Osteocyte (in vitro differentiated cells): ENCODE data around the gene DCDC2C. TPM values are rescaled to one million over a fixed set of nuclear protein-coding genes. Genes with fewer than 3 reads are reported as not detected.
A peak's percentile ranks its signal among the peaks of the same experiment; 100 is the strongest.

Experiments
- DNase-seq: peaks from one replicate; pipeline ENCODE4 v3.0.0; 2021; ENCODE audit warnings: mixed read lengths; ENCODE audit not compliant: unreplicated experiment; ENCODE audit errors: extremely low spot score
- H3K27ac Mint-ChIP-seq: one replicate; pipeline ENCODE4 v1.8.0; 2021; ENCODE audit warnings: mild to moderate bottlenecking, mixed read lengths; ENCODE audit not compliant: unreplicated experiment
- H3K27me3 Mint-ChIP-seq: one replicate; pipeline ENCODE4 v1.8.0; 2021; ENCODE audit warnings: mixed read lengths; ENCODE audit not compliant: unreplicated experiment
- H3K36me3 Mint-ChIP-seq: one replicate; pipeline ENCODE4 v1.8.0; 2021; ENCODE audit warnings: mixed read lengths; ENCODE audit not compliant: unreplicated experiment
- H3K4me1 Mint-ChIP-seq: one replicate; pipeline ENCODE4 v1.8.0; 2021; ENCODE audit warnings: mixed read lengths; ENCODE audit not compliant: unreplicated experiment
- H3K4me3 Mint-ChIP-seq: one replicate; pipeline ENCODE4 v1.8.0; 2021; ENCODE audit warnings: mild to moderate bottlenecking, moderate library complexity, mixed read lengths; ENCODE audit not compliant: unreplicated experiment
- H3K9me3 Mint-ChIP-seq: one replicate; pipeline ENCODE4 v1.8.0; 2021; ENCODE audit warnings: mixed read lengths; ENCODE audit not compliant: unreplicated experiment
- CTCF ChIP-seq: fragments of 200-600 bp; sonication (generic); IDR thresholded peaks from 2 replicates; pipeline ENCODE4 v1.5.0; 2021; ENCODE audit warnings: antibody characterized with exemption, mild to moderate bottlenecking, moderate library complexity
- total RNA-seq: library from RNA; stranded (reverse); gene quantifications from 2 replicates; pipeline ENCODE4 v1.2.1, GENCODE V29; 2021

The DCDC2C gene
- total RNA-seq, 1 donor from 2014 or later = not detected

GRCh38 chr2:3776311-3776710 is 72.9 kb downstream of the DCDC2C start:
- Mint-ChIP-seq H3K4me3 (no peak overlapping the region), H3K9me3 (no peaks in the 10 kb centered on the region)

GRCh38 chr2:3777966-3778365 is 74.6 kb downstream of the DCDC2C start:
- DNase-seq = no peak
- TF ChIP-seq CTCF = no peak
- no peak overlapping the region for H3K4me3 Mint-ChIP-seq
- no peak overlapping the region for H3K27ac Mint-ChIP-seq
- no peaks in the 10 kb centered on the region for H3K4me1 Mint-ChIP-seq
- H3K9me3 Mint-ChIP-seq = no peaks in the 10 kb centered on the region
- H3K27me3 Mint-ChIP-seq = peaks cover 9% of the 10 kb centered on the region
- H3K36me3 Mint-ChIP-seq = no peaks in the 10 kb centered on the region

More at GRCh38 chr2:3776311-3776710, 72.9 kb downstream of the DCDC2C start:
- H3K27me3 Mint-ChIP-seq = peaks cover 9% of the 10 kb centered on the region
- H3K36me3 Mint-ChIP-seq = no peaks in the 10 kb centered on the region
- no peak overlapping the region for H3K27ac Mint-ChIP-seq
- no peaks in the 10 kb centered on the region for H3K4me1 Mint-ChIP-seq
- TF ChIP-seq CTCF = no peak
- DNase-seq = peak; percentile 75

- no peaks in the 10 kb centered on the region for H3K4me1 Mint-ChIP-seq
- no peak overlapping the region for H3K4me3 Mint-ChIP-seq
- TF ChIP-seq CTCF = no peak
- peak; percentile 78 for DNase-seq
- H3K27me3 Mint-ChIP-seq = peaks cover 9% of the 10 kb centered on the region
- no peaks in the 10 kb centered on the region for H3K36me3 Mint-ChIP-seq
- no peaks in the 10 kb centered on the region for H3K9me3 Mint-ChIP-seq
- no peak overlapping the region for H3K27ac Mint-ChIP-seq
These were observed 75.6 kb downstream of the DCDC2C start for GRCh38 chr2:3778851-3779495.

GRCh38 chr2:3779496-3780049 is 76.2 kb downstream of the DCDC2C start:
- peaks cover 9% of the 10 kb centered on the region for H3K27me3 Mint-ChIP-seq
- DNase-seq = peak; percentile 62
- no peak for TF ChIP-seq CTCF
- H3K36me3 Mint-ChIP-seq = no peaks in the 10 kb centered on the region
- no peak overlapping the region for H3K4me3 Mint-ChIP-seq
- H3K27ac Mint-ChIP-seq = no peak overlapping the region
- no peaks in the 10 kb centered on the region for H3K9me3 Mint-ChIP-seq
- H3K4me1 Mint-ChIP-seq = no peaks in the 10 kb centered on the region

- peak; percentile 64 for TF ChIP-seq CTCF
- H3K4me3 Mint-ChIP-seq = no peak overlapping the region
- DNase-seq = peak; percentile 73
- no peaks in the 10 kb centered on the region for H3K36me3 Mint-ChIP-seq
- H3K4me1 Mint-ChIP-seq = no peaks in the 10 kb centered on the region
- H3K27ac Mint-ChIP-seq = no peak overlapping the region
- no peaks in the 10 kb centered on the region for H3K9me3 Mint-ChIP-seq
- H3K27me3 Mint-ChIP-seq = peaks cover 9% of the 10 kb centered on the region
These were observed 77.4 kb downstream of the DCDC2C start for GRCh38 chr2:3780477-3781402.
